Activated naive CD4-positive, alpha-beta T cell treated with anti-CD3 and anti-CD28 coated beads, Interleukin-2, amount 50 U/mL, for 72 hours (primary cell): ENCODE results near the gene HCAR2. TPM values are rescaled to one million over a fixed set of nuclear protein-coding genes. Genes with fewer than 3 reads are reported as not detected.
"Not testable (repeated sequence)": the region's sequence is repeated elsewhere in the genome, so short reads cannot be mapped to it uniquely, and the experiment has no call there.

Experiments
- ATAC-seq, 2 donors: fragments of 150-1000 bp; cut with Tn5 transposase; 2 replicates each; pipeline ENCODE4 v1.10.0; 2021; ENCODE audit warnings: mild to moderate bottlenecking in 2 of 2, moderate library complexity in 2 of 2
- DNase-seq, 2 donors: peaks; one replicate each; pipeline ENCODE4 v3.0.0; 2021 to 2022; ENCODE audit warnings: low spot score in 2 of 2
- H3K27ac Mint-ChIP-seq, 2 donors: one replicate each; pipeline ENCODE4 v1.8.0; 2022; ENCODE audit warnings: mild to moderate bottlenecking in 2 of 2, mixed read lengths in 2 of 2
- H3K36me3 Mint-ChIP-seq, 2 donors: one replicate each; pipeline ENCODE4 v1.8.0; 2022; ENCODE audit warnings: mixed read lengths in 2 of 2
- H3K9me3 Mint-ChIP-seq, 2 donors: one replicate each; pipeline ENCODE4 v1.8.0; 2022; ENCODE audit warnings: mixed read lengths in 2 of 2
- total RNA-seq, 2 donors: library from RNA; stranded (reverse); gene quantifications; one replicate each; pipeline ENCODE4 v1.2.3, GENCODE V29; 2022

The HCAR2 gene
- total RNA-seq, 2 donors from 2014 or later: 0.39 TPM; not detected in 1

DNA sequence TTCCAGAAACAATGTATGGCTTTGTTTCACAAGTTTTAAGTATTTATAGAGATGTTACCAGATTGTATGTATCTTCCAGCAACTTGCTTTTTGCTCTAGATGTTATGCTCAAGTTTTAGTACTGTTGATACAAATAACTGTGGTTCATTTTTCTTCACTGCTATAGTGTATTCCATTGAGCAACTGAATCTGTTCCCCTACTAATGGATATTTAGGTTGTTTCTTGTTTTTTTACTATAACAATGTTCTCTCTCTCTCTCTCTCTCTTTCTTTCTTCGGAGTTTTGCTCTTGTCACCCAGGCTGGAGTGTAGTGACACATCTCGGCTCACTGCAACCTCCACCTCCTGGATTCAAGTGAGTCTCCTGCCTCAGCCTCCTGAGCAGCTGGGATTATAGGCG, 16.6 kb downstream of the HCAR2 start:
- no peak overlapping the region for H3K27ac Mint-ChIP-seq
- H3K36me3 Mint-ChIP-seq: no peaks in the 10 kb centered on the region
- ATAC-seq (no peak), DNase-seq (no peak)
- H3K9me3 Mint-ChIP-seq: no peaks in the 10 kb centered on the region

GRCh38 chr12:122684297-122684813, 18.8 kb downstream of the HCAR2 start:
- Mint-ChIP-seq H3K36me3 (no peaks in the 10 kb centered on the region), H3K27ac (no peak overlapping the region), H3K9me3 (no peaks in the 10 kb centered on the region)
- DNase-seq: no peak
- ATAC-seq: no peak

GRCh38 chr12:122681814-122682213, 21.3 kb downstream of the HCAR2 start:
- ATAC-seq: no peak
- Mint-ChIP-seq H3K27ac (no peak overlapping the region), H3K36me3 (no peaks in the 10 kb centered on the region), H3K9me3 (no peaks in the 10 kb centered on the region)
- DNase-seq: no peak

DNA sequence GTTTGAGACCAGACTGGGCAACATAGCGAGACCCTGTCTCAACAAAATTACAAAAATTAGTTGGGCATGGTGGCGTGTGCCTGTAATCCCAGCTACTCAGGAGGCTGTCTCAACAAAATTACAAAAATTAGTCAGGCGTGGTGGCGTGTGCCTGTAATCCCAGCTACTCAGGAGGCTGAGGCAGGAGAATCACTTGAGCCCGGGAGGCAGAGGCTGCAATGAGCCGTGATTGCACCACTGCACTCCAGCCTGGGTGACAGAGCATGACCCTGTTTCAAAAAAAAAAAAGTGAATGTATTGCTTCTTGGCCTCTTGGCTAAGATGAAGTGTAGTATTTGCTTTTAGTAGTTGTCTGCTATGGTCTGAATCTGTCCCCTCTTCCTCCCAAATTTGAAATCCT, 22.2 kb downstream of the HCAR2 start:
- ATAC-seq, H3K9me3 Mint-ChIP-seq, DNase-seq, H3K27ac Mint-ChIP-seq, H3K36me3 Mint-ChIP-seq: not testable (repeated sequence)

- not testable (repeated sequence) for H3K27ac Mint-ChIP-seq, DNase-seq, H3K9me3 Mint-ChIP-seq, H3K36me3 Mint-ChIP-seq, ATAC-seq
Observed at GRCh38 chr12:122676781-122677180, 26.4 kb downstream of the HCAR2 start.

GRCh38 chr12:122676015-122676414, 27.1 kb downstream of the HCAR2 start:
- peak overlapping the region in 1 of 2 donors; percentile 36 for H3K27ac Mint-ChIP-seq
- DNase-seq, ATAC-seq, H3K9me3 Mint-ChIP-seq, H3K36me3 Mint-ChIP-seq: not testable (repeated sequence)

- H3K27ac Mint-ChIP-seq: no peak overlapping the region
- no peaks in the 10 kb centered on the region for H3K9me3 Mint-ChIP-seq
Observed at GRCh38 chr12:122672515-122672914, 30.6 kb downstream of the HCAR2 start.

DNA sequence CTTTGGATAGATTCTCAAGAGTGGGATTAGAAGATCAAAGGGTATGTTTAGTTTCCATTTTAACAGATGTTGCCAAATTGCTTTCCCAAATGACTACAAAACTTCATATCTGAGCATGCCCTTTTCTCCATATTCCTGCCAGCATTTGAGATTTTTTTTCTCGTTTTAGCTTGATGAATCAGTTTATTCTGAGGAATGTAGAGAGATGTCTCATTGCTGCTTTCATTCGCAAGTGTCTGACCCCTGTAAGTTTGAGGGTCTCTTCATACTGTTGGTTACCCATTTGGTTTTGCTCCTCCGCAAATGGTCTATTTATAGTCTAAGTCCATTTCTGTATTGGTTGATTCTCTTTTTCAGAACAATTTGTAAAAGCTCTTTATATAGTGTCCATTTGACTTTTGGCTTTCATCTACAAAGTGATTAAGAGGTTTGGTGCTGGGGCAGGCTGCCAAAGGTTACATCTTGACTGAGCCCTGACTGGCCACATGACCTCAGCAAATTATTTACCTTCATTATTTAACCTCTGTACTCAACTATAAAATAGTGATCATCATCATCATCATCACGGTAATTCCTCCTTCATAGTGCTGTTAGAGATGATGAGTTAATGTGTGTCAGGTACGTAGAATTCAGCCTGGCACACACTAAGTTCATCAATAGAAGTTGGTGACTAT, 33.6 kb downstream of the HCAR2 start:
- Mint-ChIP-seq H3K27ac (no peak overlapping the region), H3K36me3 (no peaks in the 10 kb centered on the region), H3K9me3 (no peaks in the 10 kb centered on the region)
- ATAC-seq (no peak), DNase-seq (no peak)

More at GRCh38 chr12:122672515-122672914, 30.6 kb downstream of the HCAR2 start:
- ATAC-seq (no peak), DNase-seq (no peak)
- H3K36me3 Mint-ChIP-seq: no peaks in the 10 kb centered on the region

GRCh38 chr12:122668268-122668667, 34.9 kb downstream of the HCAR2 start:
- Mint-ChIP-seq H3K9me3 (no peaks in the 10 kb centered on the region), H3K27ac (no peak overlapping the region), H3K36me3 (no peaks in the 10 kb centered on the region)
- ATAC-seq (peak in 1 of 2 donors; percentile 58), DNase-seq (no peak)

GRCh38 chr12:122665759-122666158, 37.4 kb downstream of the HCAR2 start:
- Mint-ChIP-seq H3K27ac (no peak overlapping the region), H3K36me3 (no peaks in the 10 kb centered on the region), H3K9me3 (no peaks in the 10 kb centered on the region)
- ATAC-seq (no peak), DNase-seq (no peak)

DNA sequence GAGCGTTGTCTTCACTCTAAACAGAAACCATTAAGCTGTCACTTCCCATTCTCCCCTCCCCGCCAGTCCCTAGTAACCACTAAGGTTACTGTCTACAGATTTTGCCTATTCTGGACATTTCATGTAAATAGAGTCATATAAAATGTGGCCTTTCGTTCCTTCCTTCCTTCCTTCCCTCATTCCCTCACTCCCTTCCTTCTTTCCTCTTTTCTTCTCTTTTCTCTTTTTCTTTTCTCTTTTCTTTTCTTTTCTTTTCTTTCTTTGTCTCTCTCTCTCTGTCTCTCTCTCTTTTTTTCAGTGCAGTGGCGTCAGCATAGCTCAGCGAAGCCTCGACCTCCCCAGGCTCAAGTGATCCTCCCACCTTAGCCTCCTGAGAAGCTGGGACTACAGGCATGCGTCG, 37.8 kb downstream of the HCAR2 start:
- DNase-seq (no peak), ATAC-seq (no peak)
- no peak overlapping the region for H3K27ac Mint-ChIP-seq
- no peaks in the 10 kb centered on the region for H3K36me3 Mint-ChIP-seq
- H3K9me3 Mint-ChIP-seq: no peaks in the 10 kb centered on the region

DNA sequence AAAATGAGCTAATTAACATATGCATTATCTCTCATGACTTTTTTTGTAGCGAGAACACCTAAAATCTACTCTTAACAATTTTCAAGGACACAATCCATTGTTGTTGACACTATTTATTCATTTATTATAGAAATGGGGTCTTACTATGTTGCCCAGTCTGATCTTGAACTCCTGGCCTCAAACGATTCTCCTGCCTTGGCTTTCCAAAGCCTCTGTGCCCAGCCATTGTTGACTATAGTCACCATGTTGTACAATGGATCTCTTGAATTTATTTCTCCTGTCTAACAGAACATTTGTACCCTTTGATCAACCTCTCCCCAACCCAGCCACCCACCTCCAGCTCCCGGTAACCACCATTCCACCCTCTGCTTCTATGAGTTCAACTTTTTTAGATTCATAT, 41.2 kb downstream of the HCAR2 start:
- no peak overlapping the region for H3K27ac Mint-ChIP-seq
- no peaks in the 10 kb centered on the region for H3K9me3 Mint-ChIP-seq
- ATAC-seq (no peak), DNase-seq (no peak)
- no peaks in the 10 kb centered on the region for H3K36me3 Mint-ChIP-seq

DNA sequence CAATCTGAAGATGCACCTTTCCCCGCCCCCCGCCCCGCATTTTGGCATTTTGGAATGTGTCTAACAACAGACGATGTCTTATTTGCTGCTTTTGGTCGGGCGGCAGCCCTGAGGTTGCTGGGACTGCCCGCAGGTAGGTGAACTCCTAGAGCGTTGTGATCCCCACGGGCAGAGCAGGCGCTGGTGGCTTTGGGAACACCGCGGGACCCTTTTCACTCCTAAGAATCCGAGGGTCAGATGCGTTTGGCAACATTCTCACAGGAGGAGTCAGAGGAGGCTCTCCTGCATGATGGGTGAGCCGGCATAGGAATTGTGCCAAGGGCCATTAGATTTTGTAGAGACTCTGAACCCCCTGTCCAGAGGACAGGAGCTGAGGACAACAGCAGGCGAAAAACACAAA, 41.9 kb downstream of the HCAR2 start:
- no peak overlapping the region for H3K27ac Mint-ChIP-seq
- no peaks in the 10 kb centered on the region for H3K9me3 Mint-ChIP-seq
- ATAC-seq (no peak), DNase-seq (no peak)
- no peaks in the 10 kb centered on the region for H3K36me3 Mint-ChIP-seq

DNA sequence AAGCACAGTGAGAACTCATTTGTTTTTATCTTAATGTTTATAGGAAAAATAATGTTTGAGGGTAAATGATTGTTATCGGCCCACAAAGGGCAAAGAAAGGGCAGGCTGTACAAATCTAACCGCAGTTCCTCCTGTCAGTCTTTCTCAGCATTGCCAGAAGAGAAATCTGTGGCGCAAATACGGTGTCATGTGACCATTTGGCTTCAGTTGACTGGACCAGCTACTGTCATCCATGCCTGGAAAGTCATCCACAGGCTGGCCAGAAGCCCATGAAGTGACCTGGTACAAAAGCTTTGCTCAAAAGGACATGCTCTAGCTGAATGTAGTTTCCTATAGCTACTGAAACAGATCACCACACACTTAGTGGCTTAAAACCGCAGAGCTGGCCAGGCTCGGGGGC, 43.6 kb downstream of the HCAR2 start:
- DNase-seq: no peak
- no peaks in the 10 kb centered on the region for H3K9me3 Mint-ChIP-seq
- H3K36me3 Mint-ChIP-seq: no peaks in the 10 kb centered on the region
- H3K27ac Mint-ChIP-seq: no peak overlapping the region
- ATAC-seq: peak in 1 of 2 donors; percentile 22

DNA sequence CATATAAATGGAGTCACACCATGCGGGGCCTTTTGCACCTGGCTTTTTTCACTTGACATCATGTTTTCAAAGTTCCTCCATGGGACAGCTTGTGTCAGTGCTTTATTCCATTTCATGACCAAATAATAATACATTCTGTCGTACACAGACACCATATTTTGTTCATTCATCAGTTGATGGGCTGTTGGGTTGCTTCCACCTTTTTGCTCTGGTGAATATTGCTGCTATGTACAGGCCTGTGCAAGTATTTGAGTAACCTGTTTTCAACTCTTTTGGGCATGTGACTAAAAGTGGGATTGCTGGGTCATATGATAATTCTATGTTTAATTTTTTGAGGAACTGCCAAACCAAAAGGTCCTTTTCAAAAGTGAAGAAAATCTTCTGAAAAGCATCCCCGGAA, 46.9 kb downstream of the HCAR2 start:
- no peaks in the 10 kb centered on the region for H3K36me3 Mint-ChIP-seq
- H3K27ac Mint-ChIP-seq: no peak overlapping the region
- no peaks in the 10 kb centered on the region for H3K9me3 Mint-ChIP-seq
- DNase-seq: no peak
- ATAC-seq: no peak

DNA sequence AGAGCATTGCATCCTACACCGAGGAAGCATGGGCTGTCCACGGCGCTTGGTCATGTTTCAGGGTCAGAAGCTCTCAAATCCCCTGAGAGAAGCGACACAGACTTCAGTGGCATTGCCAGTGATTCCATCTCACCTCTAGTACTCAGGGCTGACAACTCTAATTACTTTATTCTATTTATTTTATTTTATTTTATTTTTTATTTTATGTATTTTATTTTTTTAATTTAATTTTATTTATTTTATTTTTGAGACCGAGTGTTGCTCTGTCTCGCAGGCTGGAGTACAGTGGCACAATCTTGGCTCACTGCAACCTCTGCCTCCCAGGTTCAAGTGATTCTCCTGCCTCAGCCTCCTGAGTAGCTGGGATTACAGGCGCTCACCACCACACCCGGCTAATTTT, 49.9 kb downstream of the HCAR2 start:
- ATAC-seq: not testable (repeated sequence)

DNA sequence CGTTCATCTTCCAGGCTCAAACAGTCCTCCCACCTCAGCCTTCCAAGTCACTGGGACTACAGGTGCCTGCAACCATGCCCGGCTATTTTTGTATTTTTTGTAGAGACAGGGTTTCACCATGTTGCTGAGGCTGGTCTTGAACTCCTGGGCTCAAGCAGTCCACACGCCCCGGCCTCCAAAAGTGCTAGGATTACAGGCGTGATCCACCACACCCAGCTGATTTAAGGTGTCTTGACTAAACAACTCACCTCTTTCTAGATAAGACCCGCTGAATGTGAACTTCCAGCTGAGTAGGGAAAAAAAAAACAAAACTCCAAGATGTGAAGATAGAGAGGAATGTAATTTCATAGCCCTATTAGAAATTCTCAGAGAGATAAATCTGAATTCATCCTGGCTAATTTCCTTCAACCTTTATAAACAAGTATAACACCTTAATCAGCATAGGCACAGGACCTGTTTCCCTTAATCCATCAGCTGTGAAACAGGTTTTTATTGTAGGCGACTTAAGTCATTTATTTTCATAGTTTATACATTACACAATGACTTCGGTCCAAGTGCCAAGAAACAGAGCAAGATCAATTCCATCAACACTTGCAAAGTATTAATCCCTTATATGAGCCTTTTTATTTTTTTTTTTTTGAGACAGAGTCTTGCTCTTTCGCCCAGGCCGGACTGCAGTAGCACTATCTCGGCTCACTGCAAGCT, 51.5 kb downstream of the HCAR2 start:
- H3K36me3 Mint-ChIP-seq: no peaks in the 10 kb centered on the region
- ATAC-seq (no peak), DNase-seq (no peak)
- no peaks in the 10 kb centered on the region for H3K9me3 Mint-ChIP-seq
- no peak overlapping the region for H3K27ac Mint-ChIP-seq

More for the DNA sequence above, 49.9 kb downstream of the HCAR2 start:
- H3K9me3 Mint-ChIP-seq, H3K27ac Mint-ChIP-seq, H3K36me3 Mint-ChIP-seq, DNase-seq: not testable (repeated sequence)
